ENCODE measurements around the gene HOXB6. TPM values are rescaled to one million over a fixed set of nuclear protein-coding genes. Genes with fewer than 3 reads are reported as not detected.

The HOXB6 gene
- total and polyA plus RNA-seq, 2 donors, result 3.1 to 4.0 TPM

DNA sequence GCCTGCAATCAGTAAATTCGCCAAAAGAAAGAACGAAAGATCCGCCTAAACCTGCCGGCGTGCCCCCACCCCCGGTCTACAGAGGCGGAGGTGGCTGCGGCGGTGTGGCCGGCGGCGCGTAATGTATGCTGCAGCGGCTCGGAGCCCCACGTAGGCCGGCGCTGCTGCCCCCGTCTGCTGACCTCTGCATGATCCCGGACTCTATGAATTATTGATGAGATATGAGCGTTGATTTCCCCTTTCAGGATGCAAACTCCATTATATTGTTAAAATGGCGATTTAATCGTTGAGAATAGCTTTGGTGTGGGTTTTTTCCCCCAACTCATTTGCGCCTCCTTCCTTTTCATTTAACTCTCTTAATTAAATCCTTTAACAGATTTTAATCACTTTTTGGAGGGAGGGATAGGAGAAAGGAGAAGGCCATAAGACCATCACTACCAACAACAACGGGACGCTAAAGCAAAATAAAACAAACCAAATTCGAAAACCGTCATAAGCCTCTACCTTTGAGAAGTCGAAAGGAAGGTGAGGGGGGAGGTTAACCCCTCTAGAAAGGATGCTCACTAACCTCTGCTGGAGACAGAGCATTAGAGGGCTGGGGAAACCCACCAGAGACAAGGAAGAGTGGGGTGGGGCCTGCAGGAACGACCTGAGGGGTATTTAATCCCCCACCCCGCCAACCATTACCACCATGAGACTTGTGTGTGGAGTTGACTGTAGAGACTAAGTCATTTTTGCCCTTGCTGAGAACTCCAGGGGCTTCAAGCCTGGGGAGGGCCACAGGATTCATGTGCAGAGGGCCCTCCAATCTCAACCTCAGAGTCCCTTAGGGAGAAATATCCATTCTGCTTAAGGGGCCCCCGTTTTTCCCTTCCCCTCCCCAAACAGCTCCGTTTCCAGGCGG, 18.2 kb downstream of the HOXB6 start:
- no peaks in the 10 kb centered on the region for H3K4me1 ChIP-seq (ENCODE audit: insufficient read depth)

DNA sequence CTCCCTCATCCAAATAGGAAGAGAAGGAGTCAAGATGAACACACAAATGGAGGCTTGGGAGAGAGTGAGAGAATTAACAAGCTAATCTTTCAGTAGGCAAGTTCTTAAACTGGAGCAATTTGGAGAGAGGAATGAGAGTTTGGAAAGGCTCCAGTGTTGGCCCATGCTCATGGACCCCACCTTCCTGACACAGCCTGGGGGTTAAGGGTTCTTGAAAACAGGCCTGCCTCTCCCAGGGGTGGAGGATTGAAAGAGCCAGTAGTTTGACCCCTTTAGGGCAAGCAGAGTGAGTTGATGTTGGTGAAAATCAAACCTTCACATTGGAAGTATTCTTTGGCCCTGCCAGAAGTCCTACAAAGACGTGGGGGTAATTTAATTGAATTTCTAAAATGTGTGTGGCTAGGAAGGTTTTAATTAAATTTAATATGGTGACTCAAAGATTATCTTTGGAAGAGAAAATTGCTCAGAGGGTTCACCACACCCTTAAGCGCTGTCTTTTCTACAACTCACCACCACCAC, 20.5 kb downstream of the HOXB6 start:
- Histone ChIP-seq H3K36me3 (ENCODE audit: insufficient read depth) (no peaks in the 10 kb centered on the region), H3K4me3 (ENCODE audit: low read depth, low read length) (no peak overlapping the region), H3K27ac (ENCODE audit: low read depth) (no peak overlapping the region), H3K4me1 (ENCODE audit: insufficient read depth) (no peaks in the 10 kb centered on the region)
- WGBS, result 35% methylated on average over 2 of the region's 2 CpGs
- DNase-seq (ENCODE audit: extremely low spot score), result no peak

More for the DNA sequence above, 18.2 kb downstream of the HOXB6 start:
- 16% methylated on average over 34 of the region's 34 CpGs for whole genome bisulfite sequencing
- no peak for DNase-seq (ENCODE audit: extremely low spot score)
- Histone ChIP-seq H3K27ac (ENCODE audit: low read depth) (no peak overlapping the region), H3K4me3 (ENCODE audit: low read depth, low read length) (peak overlapping the region; percentile 41), H3K36me3 (ENCODE audit: insufficient read depth) (no peaks in the 10 kb centered on the region)

DNA sequence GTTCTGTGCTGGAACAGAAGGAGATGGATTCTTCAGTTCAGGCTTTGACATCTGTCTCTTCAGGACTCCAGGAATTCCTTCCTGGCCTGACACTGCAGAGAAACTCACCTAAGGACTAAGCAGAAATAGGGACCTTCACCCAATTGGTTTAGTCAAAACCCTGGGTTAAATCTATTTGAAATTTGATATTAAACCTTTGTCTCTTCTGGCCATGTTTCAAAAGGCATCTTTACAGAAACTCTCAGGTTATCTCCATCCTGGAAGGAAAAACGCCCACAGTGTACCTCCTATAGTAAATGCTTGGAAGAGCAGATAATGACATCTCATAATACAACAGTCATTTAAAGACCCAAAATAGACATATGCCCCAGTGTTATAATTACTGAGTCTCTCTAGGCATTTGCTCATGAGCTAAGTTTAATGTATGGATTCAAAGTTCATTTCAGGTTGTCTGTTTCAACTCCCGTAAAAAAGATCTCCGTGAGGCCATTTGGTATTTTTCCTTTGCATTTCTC, 21.0 kb downstream of the HOXB6 start:
- WGBS, result 54% methylated on average over 3 of the region's 3 CpGs
- no peaks in the 10 kb centered on the region for H3K4me1 ChIP-seq (ENCODE audit: insufficient read depth)
- H3K36me3 ChIP-seq (ENCODE audit: insufficient read depth), result no peaks in the 10 kb centered on the region
- H3K27ac ChIP-seq (ENCODE audit: low read depth), result no peak overlapping the region
- H3K4me3 ChIP-seq (ENCODE audit: low read depth, low read length), result no peak overlapping the region
- DNase-seq (ENCODE audit: extremely low spot score), result no peak

DNA sequence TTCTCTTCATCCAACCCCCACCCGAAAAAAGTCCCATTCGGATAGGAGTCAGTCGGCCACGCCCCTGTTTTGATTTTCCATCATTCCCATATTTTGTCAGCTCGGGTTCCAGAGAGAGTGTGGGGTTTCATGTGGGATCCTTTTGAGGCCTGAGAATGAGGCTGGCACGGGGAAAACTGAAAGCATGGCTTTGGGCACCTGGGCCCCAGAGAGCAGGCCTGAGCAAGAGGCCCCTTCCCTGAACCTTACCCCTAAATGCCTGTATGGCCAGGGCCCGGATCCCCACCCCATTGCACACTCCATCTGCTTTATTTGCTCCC, 22.1 kb downstream of the HOXB6 start:
- WGBS, result 39% methylated on average over 7 of the region's 7 CpGs
- Histone ChIP-seq H3K36me3 (ENCODE audit: insufficient read depth) (no peaks in the 10 kb centered on the region), H3K27ac (ENCODE audit: low read depth) (no peak overlapping the region), H3K4me3 (ENCODE audit: low read depth, low read length) (no peak overlapping the region), H3K4me1 (ENCODE audit: insufficient read depth) (no peaks in the 10 kb centered on the region)
- DNase-seq (ENCODE audit: extremely low spot score), result no peak

DNA sequence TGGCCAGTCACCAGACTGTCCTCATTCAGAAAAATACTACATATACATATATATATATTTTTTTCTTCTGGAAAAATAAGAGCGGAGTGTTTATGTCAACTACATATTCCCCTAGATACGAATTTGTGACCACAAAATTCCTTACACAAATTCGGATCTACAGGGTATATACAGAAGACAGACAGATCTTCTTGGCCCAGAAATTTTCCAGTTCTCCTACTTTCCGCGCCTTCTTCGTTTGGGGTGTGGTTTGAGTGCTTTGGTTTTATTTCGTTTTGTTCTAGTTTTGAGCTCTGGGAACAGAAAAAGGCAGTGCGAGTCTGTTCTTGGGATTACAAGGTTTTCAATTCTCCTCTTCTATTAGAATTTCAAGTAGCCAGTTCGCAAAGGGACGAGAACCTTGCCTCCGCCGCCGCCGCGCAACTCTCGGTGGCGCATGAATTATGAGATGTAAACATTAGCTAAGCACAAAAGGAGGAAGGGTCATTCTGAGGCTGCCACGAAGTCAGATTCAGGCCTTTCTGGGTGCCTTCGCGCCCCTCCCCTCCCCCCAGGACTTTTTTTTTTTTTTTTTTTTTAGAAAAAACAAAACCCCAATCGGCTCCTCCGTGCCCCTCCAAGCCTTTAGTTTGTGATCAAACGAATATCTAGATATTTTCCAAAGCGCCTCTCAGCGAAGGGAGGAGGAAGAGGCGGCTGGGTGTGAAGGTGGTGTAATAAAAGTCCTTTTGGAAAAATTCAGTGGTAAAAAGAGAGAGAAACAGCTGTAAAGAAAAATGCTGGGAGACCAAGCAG, 24.8 kb downstream of the HOXB6 start:
- Histone ChIP-seq H3K36me3 (ENCODE audit: insufficient read depth) (no peaks in the 10 kb centered on the region), H3K4me1 (ENCODE audit: insufficient read depth) (no peaks in the 10 kb centered on the region), H3K27ac (ENCODE audit: low read depth) (no peak overlapping the region), H3K4me3 (ENCODE audit: low read depth, low read length) (no peak overlapping the region)
- DNase-seq (ENCODE audit: extremely low spot score), result no peak
- 25% methylated on average over 26 of the region's 26 CpGs for WGBS

DNA sequence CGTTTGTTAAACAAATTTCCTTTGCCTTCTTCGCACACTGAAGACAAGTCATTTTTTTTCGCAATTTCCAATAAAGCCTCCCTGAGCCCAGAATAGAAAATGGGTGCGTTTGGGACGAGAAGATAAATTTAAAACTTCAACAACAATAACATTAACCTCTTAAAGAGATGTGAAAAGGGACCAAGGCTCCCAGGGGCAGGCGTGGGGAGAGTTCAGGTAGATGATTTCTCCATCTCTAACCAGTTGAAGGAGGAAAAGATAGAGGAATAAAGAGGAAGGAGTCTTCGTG, 25.4 kb downstream of the HOXB6 start:
- 21% methylated on average over 7 of the region's 7 CpGs for WGBS

DNA sequence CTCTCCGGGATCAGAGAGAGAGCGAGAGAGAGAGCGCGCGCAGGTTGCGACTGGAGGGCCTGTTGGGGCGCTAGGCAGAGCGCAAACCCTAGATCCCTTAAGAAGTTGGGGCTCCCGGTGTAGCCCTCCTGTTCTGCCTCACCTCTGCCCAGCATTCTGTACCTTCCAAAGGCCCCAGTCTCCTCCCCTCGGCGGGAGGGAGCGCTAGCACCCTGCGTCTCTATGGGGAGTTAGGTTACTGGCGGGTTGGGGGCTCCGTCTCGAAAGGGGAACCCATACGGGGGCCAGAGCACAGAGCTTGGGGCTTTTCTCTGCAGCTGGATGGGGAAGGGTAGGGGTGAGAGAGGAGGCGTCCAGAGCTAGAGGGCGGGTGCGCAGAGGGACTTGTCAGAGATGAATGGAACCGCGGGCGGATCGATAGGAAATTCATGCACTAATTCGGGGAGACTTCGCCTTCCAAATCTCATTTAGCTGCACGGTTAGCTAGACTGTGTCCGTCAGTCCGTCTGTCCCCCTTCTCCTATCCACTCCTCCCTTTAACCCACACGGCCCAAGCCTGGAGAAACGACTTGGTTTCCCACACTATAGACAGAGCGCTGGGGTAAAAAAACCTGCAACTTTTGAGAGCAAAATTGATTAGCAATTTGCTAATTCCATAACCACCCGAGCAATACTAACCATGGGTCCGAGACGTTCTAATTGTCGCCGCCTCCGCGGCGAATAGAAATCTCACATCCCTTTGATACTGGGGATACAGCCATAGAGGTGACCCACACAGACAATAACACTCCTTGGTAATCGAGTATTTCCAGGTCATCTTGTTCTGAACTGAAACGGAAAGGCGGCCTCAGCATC, 25.9 kb downstream of the HOXB6 start:
- Histone ChIP-seq H3K36me3 (ENCODE audit: insufficient read depth) (no peaks in the 10 kb centered on the region), H3K4me3 (ENCODE audit: low read depth, low read length) (peak overlapping the region; percentile 51), H3K27ac (ENCODE audit: low read depth) (no peak overlapping the region), H3K4me1 (ENCODE audit: insufficient read depth) (no peaks in the 10 kb centered on the region)
- WGBS, result 12% methylated on average over 43 of the region's 43 CpGs
- no peak for DNase-seq (ENCODE audit: extremely low spot score)

More for the DNA sequence above, 25.4 kb downstream of the HOXB6 start:
- Histone ChIP-seq H3K27ac (ENCODE audit: low read depth) (no peak overlapping the region), H3K4me1 (ENCODE audit: insufficient read depth) (no peaks in the 10 kb centered on the region), H3K4me3 (ENCODE audit: low read depth, low read length) (no peak overlapping the region), H3K36me3 (ENCODE audit: insufficient read depth) (no peaks in the 10 kb centered on the region)
- DNase-seq (ENCODE audit: extremely low spot score), result no peak

DNA sequence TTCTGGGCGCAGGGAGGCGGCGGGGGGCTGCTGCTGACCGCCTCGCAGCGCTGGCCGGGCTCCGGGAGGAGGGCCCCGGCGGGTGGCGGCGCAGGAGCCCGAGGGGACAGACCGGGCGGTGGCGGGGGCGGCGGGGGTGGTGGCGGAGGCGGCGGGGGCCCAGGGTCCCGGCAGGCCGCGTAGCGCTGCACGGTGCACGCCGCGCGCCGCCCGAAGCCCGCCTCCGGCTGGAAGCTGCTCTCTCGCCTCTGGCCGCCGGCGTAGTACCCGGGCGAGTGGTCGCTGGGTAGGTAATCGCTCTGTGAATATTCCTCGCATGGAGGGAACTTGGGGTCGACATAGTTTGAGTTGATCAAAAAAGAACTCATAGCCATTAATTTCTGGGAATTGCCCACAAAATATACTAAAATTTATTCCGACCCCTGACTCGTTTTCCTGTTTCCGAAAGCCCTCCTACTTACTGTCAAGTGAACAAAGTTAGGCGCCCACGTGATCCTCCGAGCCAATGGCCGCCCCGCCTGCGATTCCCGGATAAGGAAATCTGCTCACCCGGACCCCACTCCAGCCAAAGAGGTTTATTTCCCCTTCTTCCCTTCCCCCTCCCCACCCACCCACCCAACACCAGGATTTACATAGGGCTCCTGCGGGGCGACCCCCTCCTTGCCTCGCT, 26.7 kb downstream of the HOXB6 start, which contains the start of gene HOXB4:
HOXB4 (minus strand) TSS at position 405 of the 670 bp plus-strand sequence; CDS start at position 374, 31 bp downstream.
- Histone ChIP-seq H3K4me1 (ENCODE audit: insufficient read depth) (no peaks in the 10 kb centered on the region), H3K4me3 (ENCODE audit: low read depth, low read length) (peak within 1 kb of the TSS; percentile 51), H3K27ac (ENCODE audit: low read depth) (peak within 1 kb of the TSS; percentile 68), H3K36me3 (ENCODE audit: insufficient read depth) (no peaks in the 10 kb centered on the region)
- DNase-seq (ENCODE audit: extremely low spot score), result no peak
- WGBS, result 2% methylated on average over 58 of the region's 58 CpGs

DNA sequence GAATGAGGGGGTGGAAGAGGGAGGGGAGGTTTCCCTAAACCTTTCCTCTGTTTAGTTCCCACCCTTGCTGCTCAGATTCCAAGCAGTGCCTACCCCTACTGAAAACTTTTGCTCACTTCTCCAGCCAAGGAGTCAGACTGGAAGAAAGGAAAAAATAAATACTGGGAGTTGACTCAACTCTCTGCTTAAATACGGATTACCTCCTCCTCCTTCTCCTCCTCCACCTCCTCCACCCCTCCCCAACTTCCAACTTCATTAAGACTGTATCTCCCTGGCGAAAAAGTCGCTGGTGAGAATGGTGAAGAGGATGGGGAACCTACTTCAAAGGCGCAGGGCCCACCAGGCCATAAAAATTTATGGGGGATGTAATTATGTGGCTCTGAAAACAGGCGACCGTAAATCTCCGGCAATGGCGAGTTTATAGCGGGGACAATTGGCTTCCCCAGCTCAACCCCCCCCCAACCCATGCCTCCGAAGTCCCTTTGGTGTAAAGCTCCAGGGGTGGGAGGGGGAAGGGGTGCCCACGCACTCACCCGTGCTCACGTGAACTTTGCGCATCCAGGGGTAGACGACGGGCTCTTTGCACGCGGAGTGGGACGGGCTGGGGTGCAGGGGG, 27.3 kb downstream of the HOXB6 start:
- DNase-seq (ENCODE audit: extremely low spot score), result no peak
- Histone ChIP-seq H3K4me1 (ENCODE audit: insufficient read depth) (no peaks in the 10 kb centered on the region), H3K27ac (ENCODE audit: low read depth) (no peak overlapping the region), H3K4me3 (ENCODE audit: low read depth, low read length) (peak overlapping the region; percentile 51), H3K36me3 (ENCODE audit: insufficient read depth) (no peaks in the 10 kb centered on the region)
- 5% methylated on average over 19 of the region's 19 CpGs for WGBS

DNA sequence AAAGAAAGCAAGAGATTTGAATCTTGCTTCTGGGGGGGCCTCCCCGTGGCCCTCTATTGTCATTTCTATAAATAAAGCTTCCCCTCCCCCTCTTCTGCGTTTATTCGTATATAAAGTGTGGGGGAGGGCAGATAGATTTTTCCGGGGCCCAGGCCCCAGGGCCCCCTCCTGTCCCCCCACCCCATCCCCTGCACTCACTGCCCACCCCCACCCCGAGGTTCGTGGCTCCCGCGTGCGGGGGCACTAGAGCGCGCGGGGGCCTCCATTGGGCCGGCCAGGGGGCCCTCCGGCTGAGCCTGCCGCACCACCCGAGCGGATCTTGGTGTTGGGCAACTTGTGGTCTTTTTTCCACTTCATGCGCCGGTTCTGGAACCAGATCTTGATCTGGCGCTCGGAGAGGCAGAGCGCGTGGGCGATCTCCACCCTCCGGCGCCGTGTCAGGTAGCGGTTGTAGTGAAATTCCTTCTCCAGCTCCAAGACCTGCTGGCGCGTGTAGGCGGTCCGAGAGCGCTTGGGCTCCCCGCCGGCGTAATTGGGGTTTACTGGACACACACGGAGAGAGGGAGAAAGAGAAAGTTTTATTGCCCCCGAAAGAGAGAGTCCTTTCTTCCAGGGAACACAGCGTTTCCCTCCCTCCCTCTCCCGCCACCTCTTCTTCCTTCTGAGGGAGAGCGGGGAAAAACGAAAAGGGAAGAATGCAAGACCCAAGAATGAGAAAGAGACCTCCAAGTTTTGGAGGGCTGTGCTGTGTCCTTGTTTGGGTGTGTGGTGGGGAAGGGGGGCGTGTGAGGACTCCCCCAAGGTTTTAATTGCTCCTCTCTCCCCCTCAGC, 28.1 kb downstream of the HOXB6 start:
- 13% methylated on average over 42 of the region's 43 CpGs for WGBS

DNA sequence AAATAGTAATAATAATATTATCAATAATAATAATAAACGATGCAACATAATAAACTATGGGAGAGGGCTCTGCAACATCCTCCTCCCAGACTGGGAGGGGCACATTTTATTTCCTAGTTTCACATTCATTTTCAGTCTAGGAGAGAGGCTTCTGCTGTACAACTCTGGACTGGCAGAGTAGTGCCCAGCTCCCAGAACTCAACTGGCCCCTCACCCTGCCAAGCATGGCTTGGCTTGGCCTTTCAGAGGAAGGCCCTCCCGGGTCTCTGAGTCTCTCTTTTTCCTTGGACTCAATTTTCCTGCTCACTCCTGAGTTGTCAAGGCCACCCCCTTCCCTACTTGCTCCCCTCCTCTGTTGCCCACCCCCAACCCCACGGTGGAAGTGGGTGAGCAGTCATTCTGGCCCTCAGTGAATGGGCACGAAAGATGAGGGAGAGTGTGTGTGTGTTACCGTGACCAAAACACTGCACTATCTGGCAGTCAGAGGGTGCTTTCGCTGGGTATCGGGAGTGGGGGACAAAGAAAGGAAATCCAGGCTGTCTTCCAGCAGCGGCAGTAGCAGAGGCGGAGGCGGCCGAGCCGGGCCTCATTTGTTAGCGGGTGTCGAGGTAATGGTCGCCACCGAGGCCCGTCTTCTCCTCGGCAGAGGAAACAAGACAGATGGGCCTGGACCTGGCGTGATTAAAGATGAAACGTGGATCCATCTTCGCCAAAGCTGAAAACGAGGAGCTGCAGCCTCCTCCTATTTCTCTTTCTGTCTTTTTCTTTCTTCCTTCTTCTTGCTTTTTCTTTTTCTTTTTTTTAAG, 28.9 kb downstream of the HOXB6 start:
- DNase-seq (ENCODE audit: extremely low spot score), result no peak
- H3K4me1 ChIP-seq (ENCODE audit: insufficient read depth), result no peaks in the 10 kb centered on the region
- no peak overlapping the region for H3K27ac ChIP-seq (ENCODE audit: low read depth)
- H3K36me3 ChIP-seq (ENCODE audit: insufficient read depth), result no peaks in the 10 kb centered on the region
- 24% methylated on average over 22 of the region's 22 CpGs for WGBS
- H3K4me3 ChIP-seq (ENCODE audit: low read depth, low read length), result no peak overlapping the region

More for the DNA sequence above, 28.1 kb downstream of the HOXB6 start:
- peak overlapping the region; percentile 51 for H3K4me3 ChIP-seq (ENCODE audit: low read depth, low read length)
- no peaks in the 10 kb centered on the region for H3K4me1 ChIP-seq (ENCODE audit: insufficient read depth)
- no peaks in the 10 kb centered on the region for H3K36me3 ChIP-seq (ENCODE audit: insufficient read depth)
- no peak for DNase-seq (ENCODE audit: extremely low spot score)
- H3K27ac ChIP-seq (ENCODE audit: low read depth), result no peak overlapping the region
